NOMO-1 treated with DMSO at 0.1 percent for 48 hours (cell line): ENCODE results near the gene PAX8.
"Not testable (repeated sequence)": the region's sequence is repeated elsewhere in the genome, so short reads cannot be mapped to it uniquely, and the experiment has no call there.

ENCODE experiments used
- DNase-seq: peaks from one replicate; lab custom pipeline; 2025; ENCODE audit not compliant: unreplicated experiment; lab: John Stamatoyannopoulos, UW

Gene PAX8

GRCh38 chr2:113238871-113239839 lies 39.6 kb downstream of the PAX8 start:
- no peak for DNase-seq

- DNase-seq: no peak
Measured at GRCh38 chr2:113237604-113238160, 41.0 kb downstream of the PAX8 start.

- DNase-seq: no peak
Measured at GRCh38 chr2:113236367-113237159, 42.2 kb downstream of the PAX8 start.

GRCh38 chr2:113235347-113236226 lies 43.1 kb downstream of the PAX8 start:
- not testable (repeated sequence) for DNase-seq

- DNase-seq: no peak
Measured at GRCh38 chr2:113234721-113235346, 43.9 kb downstream of the PAX8 start.

GRCh38 chr2:113233593-113234550 lies 44.8 kb downstream of the PAX8 start:
- DNase-seq: no peak

- no peak for DNase-seq
Measured at GRCh38 chr2:113232740-113233139, 46.0 kb downstream of the PAX8 start.

GRCh38 chr2:113232123-113232522 lies 46.6 kb downstream of the PAX8 start:
- DNase-seq: no peak

- no peak for DNase-seq
Measured at GRCh38 chr2:113231064-113231463, 47.7 kb downstream of the PAX8 start.

GRCh38 chr2:113230531-113230930 lies 48.2 kb downstream of the PAX8 start:
- DNase-seq: peak; percentile 42

- DNase-seq: no peak
Measured at GRCh38 chr2:113229795-113230194, 48.9 kb downstream of the PAX8 start.

GRCh38 chr2:113228991-113229716 lies 49.6 kb downstream of the PAX8 start:
- DNase-seq: no peak

GRCh38 chr2:113228351-113228750 lies 50.4 kb downstream of the PAX8 start:
- DNase-seq: no peak

GRCh38 chr2:113227698-113228097 lies 51.0 kb downstream of the PAX8 start:
- no peak for DNase-seq

- no peak for DNase-seq
Measured at GRCh38 chr2:113227290-113227689, 51.4 kb downstream of the PAX8 start.

- no peak for DNase-seq
Measured at GRCh38 chr2:113226462-113226861, 52.3 kb downstream of the PAX8 start.

GRCh38 chr2:113225263-113226259 lies 53.2 kb downstream of the PAX8 start:
- no peak for DNase-seq
